Right lobe of liver (tissue), 4 donors: ENCODE data around the gene CFAP251.

Experiments
- CTCF ChIP-seq, 4 donors: fragments of 200-600 bp in 3 of 4; fragments of 450-650 bp in 1 of 4; IDR thresholded peaks; one replicate each; pipeline versions ENCODE4 v1.5.1 to v1.8.0; 2016 to 2022; ENCODE audit warnings: antibody characterized with exemption in 4 of 4, mild to moderate bottlenecking in 2 of 4
- POLR2A ChIP-seq: fragments of 450-650 bp; IDR thresholded peaks from one replicate; pipeline ENCODE4 v1.6.1; 2017; ENCODE audit warnings: antibody characterized with exemption, mild to moderate bottlenecking
- donor health status: DM: no; HTN: no; CAD: no.
- donor health status: DM: no; HTN: no; CAD: no.
- donor health status: DM: no; HTN: yes; CAD: no.

- no peak for TF ChIP-seq CTCF (IDR thresholded peaks at IDR 0.05)
- no peak for TF ChIP-seq POLR2A
These were observed 127.8 kb downstream of the CFAP251 start for GRCh38 chr12:122046145-122046544.
